ENCODE measurements around the gene KCNIP3.
"Not testable (repeated sequence)": the region's sequence is repeated elsewhere in the genome, so short reads cannot be mapped to it uniquely, and the experiment has no call there.

Gene KCNIP3

DNA sequence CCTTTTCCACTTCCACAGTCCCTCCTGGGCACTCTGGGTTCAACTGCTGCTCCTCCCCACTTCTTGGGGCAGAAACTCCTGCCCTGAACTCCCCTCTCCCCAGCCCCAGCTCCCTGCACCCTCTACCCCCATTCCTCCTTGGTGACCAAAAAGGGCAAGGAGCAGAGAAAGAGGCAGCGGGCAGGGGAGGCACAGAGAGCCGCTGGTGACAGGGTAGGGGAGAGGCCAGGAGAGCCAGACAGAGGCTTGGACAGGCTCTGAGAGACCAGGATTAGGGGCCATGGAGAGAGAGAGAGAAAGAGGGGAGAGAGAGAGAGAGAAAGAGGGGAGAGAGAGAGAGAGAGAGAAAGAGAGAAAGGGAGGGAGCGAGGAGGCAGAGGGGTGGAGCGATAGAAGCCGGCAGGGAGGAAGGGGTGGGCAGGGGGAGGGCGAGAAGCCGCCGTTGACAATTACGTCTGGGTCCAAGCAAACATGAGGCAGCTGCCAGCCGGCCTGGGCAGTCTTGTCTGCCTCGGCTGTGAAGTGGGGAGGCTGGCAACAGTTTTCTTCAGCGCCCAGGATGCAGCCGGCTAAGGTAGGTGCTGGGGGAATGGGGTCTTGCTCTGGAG is at the start of gene KCNIP3:
TSS of gene KCNIP3 (plus strand) at position 468 of the 608 bp plus-strand sequence. CDS start at position 560, 92 bp downstream.
- DNase-seq: peak; percentile 65

DNA sequence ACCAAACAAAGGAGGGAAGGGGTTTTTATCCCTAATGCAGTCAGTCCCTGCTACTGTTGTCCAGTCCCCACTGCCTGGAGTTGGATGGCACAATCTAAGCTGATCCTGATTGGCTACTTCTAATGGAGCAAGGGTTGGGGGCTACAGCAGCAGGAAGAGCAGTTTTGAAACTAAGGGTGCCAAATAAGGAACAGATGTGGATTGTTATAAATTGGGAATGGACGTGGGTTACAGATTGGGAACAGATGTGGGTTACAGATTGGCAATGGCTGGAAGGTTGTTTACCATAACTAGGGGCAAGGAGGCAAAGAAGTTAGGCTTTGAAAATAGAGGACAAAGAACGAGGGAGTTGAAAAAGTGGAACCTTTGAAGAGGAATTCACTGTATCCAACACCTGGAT is 38.9 kb upstream of the KCNIP3 start:
- DNase-seq: no peak

DNA sequence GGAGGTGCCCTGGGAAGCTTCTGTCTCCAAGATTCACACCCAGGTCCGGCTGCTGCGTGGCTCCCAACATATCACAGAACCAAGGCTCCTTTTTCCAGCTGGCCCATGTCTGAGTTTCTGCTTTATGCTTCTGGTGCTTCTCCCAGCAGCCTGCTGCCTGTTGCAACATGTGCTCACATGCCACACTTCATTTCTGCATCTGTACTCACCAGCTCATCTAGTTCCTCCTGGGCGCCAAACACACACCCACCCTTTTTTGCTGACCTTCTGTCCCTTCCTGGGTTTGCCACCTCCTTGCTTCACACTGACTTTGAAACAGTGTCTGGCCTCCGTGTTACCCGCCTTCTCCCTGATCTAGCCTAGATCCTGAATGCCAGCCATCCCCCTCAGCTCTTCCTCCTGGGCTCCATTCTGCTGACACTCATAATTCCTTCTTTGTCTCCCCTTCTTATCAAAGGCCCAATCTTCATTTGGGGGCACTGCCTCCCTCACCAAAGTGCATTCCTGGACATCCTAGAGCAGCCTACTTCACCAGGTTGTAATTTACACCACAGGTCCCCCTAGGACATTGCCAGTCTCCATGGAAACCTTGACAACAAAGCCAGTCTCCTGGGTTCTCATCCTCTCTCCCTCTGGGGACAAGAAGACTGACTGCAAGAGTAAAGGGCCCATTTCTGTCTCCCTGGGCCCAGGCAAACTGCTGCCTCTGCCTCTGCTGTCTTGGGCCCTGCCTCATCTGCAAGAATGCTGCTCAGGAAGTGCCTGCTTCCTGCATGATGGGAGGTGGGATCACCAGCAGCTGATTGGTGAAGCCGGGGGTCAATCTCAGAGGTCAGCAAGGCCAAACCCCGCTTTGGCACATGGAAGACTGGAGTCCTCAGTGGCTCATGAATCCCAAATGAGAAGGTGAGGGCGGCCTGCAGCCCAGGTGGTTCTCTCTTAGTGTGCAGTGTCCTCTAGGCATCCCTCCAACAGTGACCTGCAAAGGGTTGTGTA is 36.8 kb upstream of the KCNIP3 start:
- DNase-seq: no peak

DNA sequence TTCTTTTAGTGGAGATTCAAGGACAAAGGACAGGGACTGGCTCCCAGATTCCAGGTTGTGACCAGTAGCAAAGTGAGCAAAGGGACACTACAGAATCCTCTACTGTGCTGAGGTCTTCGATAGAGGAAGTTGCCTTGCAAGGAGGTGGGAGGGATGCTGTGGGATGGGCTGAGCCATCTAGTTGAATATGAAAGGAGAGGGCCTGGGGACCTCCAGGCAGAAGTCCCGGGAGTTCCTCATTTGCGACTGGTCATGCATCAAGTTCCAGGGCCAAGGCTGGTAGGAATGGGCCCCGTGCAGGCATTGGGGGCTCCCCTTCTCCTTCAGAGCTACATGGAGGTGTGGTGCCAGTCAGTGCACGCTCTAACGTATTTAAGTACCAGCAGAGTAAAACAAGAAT is 35.5 kb upstream of the KCNIP3 start:
- no peak for DNase-seq

GRCh38 chr2:95262896-95263542 is 34.1 kb upstream of the KCNIP3 start:
- no peak for DNase-seq

DNA sequence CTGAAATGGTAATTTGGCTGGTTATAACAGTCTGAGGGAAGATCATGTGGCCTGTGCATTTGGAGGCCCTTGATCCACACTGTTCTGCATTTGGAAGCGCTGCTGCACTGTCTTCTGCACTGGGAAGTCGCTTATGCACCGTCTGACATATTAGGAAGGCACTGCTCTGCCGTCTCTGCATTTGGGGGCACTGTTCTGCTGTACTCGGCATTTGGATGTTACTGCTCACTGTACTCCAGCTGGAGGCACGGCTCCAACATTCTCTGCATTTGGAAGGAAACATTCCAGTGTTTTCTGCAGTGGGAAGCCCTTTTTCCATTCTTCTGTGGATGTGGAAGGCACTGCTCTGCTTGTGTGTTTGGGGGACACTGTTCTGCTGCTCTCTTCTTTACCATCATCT is 32.5 kb upstream of the KCNIP3 start:
- no peak for DNase-seq

- no peak for DNase-seq
Observed at GRCh38 chr2:95265182-95265581, 32.0 kb upstream of the KCNIP3 start.

GRCh38 chr2:95266781-95267430 is 30.2 kb upstream of the KCNIP3 start:
- no peak for DNase-seq

- DNase-seq: no peak
Observed at GRCh38 chr2:95267458-95268210, 29.5 kb upstream of the KCNIP3 start.

DNA sequence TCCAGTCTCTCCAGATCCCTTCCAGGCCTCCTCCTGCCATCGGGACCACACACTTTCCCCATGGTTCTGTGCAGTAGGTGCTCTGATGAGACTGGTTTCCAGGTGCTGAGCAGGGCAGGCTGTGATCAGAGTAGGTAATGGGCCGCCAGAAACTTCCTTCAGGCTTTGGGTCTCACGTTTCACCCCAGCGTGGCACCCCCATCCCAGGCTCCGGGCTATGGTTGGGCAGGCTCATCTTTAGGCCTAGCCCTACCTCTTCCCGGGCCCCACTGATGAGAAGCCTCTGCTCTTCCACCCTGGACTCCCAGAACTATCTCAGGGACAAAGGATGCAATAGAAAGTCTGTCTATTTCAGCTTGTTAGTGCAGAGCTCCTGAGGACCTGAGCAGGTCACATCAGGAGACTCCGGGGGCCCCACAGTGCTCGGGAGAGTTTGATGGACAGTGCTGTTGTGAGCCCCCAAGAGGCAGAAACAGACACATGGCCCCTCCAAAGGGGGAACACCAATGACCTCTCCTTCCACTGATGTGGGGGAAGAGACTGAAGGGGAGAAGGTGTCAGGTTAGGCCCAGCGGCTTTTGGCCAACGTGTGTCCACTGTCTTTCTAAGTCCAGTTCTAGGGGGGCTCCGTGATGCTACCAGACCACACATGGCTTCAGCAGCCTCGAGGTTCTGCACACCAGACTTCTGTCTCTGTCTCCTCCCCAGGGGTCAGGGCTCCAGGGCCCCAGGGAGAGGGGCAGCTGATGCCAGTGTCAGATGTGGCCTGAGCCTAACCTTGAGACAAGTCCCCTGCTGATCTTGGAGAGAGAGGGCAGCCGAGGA is 28.7 kb upstream of the KCNIP3 start:
- DNase-seq: no peak

DNA sequence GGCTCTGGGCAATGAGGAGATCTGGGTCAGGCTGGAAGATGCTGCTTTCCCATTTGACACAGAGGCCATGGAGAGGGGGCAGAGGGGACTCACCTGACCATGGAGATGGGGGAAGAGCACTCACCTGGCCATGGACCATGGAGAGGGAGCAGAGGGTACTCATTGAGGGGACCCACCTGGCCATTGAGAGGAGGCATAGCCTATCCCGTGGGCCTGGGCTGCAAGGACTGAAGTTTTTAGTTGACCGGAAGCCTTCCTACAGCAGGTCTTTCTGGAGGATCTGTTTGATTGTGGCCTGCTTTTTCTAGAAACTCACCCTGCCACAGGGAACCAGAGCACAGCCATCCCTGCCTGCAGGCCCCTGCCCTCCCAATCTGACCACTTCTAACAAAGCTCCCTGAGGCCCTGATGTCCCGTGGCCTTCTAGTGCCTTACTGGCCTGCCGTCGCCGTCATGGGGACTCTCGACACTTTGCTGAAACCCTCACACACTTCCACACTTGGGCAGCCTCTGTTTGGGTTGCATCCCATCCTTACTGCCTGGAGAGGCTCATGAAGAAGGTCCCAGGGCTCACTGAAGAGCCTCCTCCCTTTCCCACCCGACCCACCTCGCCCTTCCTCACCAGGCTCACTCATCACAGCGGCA is 28.0 kb upstream of the KCNIP3 start:
- no peak for DNase-seq

DNA sequence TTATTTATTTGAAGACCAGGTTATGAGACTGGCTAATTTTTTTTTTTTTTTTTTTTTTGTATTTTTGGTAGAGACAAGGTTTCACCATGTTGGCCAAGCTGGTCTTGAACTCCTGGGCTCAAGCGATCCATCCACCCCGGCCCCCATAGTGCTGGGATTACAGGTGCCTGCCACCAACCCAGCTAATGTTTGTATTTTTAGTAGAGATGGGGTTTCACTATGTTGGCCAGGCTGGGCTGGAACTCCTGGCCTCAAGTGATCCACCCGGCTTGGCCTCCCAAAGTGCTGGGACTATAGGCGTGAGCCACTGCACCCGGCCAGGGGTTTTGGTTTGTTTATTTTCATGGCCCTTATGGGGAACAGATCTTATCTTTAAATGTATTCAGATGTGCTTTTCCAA is 27.4 kb upstream of the KCNIP3 start:
- DNase-seq: not testable (repeated sequence)

- no peak for DNase-seq
Observed at GRCh38 chr2:95270541-95271081, 26.5 kb upstream of the KCNIP3 start.

- peak; percentile 8 for DNase-seq
Observed at GRCh38 chr2:95271381-95271971, 25.7 kb upstream of the KCNIP3 start.

DNA sequence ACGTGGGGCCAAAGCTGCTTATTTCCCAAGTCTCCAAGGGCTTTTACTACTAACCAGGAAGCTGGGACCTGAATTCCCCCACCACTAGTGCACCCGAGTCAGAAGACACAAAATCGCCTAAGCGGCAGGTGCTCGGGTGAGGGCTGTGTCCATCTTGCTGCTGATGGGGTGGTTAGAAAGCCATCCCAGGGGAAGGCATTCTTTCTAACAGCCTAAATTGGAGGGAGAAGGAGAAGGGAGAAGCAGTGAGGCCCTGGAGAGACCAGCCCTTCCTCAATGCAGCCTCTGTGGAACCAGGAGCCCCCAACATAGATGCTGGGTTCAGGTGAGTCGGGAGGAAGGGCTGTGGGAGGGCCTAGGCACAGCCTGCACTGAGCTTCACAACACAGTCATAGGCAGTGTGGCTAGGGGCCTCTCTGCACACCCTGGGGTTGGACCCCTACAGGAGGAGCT is 24.8 kb upstream of the KCNIP3 start:
- peak; percentile 4 for DNase-seq

DNA sequence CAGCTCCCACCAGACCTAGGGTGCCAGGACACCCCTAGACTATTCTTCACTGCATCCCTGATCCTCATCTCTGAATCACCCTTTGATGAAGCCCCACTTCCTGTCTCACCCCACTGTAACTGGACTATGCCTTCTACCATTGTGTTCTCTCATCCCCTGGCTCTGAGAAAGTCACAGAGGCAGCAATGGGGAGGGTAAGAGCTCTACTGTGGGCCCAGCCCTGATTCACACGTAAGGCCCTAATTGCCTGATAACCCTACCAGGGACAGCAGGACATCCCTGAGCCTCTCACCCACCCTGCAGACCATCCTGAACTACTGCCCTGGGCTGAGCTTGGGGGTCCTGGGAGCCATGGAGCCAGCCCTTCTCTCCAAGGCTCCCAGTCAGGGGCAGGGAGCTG is 24.4 kb upstream of the KCNIP3 start:
- DNase-seq: no peak

DNA sequence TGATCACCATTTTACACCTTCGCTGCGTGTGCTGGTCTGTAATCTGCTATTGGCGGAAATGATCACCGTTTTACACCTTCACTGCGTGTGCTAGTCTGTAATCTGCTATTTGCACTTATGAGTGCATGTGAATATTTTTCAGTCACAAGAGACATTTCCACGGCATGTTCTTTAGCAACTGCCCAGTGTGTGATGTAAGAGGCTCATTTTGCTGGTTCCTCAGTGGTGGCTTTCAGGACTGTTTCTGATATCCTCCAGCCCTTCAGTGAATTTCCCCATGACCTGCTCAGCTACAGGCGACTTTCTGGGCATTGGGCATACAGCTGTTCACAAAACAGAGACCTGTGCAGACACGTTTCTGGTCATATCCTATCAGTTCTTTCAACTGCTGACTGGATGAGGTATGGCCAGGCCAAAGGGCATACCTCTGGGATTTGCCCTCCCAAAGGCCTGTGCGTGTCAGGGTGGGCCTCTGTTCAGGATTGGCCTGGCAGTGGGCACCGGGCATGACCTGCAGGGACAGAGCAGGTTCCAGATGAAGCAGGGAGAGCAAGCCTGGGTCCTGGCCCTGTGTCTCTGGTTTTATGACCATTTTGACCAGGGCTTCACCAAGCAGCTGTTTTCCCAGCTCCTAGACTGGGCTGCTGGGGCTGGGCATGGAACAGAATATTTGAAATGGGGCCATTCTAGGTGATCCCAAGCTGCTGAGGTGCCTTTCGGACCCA is 23.4 kb upstream of the KCNIP3 start:
- no peak for DNase-seq

GRCh38 chr2:95274291-95275150 is 22.6 kb upstream of the KCNIP3 start, which contains the start of gene PROM2:
Gene PROM2 (plus strand): TSS chr2:95274449. CDS start chr2:95274586, 137 bp downstream.
- DNase-seq: no peak
